Adrenal gland (tissue), 12 donors: ENCODE results near the gene LIAS. TPM values are rescaled to one million over a fixed set of nuclear protein-coding genes. Genes with fewer than 3 reads are reported as not detected.
A peak's percentile ranks its signal among the peaks of the same experiment; 100 is the strongest.

ENCODE experiments used
- DNase-seq, 7 donors: peaks; one replicate each; pipeline ENCODE4 v3.0.0-alpha.2; 2019 to 2020
- H3K27ac ChIP-seq, 5 donors: fragments of 200-600 bp; sonication (generic) in 4 of 5; 1 replicate in 3 of 5; 2 replicates in 2 of 5; pipeline versions ENCODE4 v1.5.1 to v1.8.0; 2016 to 2020; ENCODE audit warnings: mild to moderate bottlenecking in 1 of 5
- H3K27me3 ChIP-seq: fragments of 200-600 bp; 2 replicates; pipeline ENCODE4 v1.8.0; 2021
- H3K36me3 ChIP-seq, 2 donors: fragments of 200-600 bp; replicated peaks in 1 of 2; 1 replicate in 1 of 2; 2 replicates in 1 of 2; pipeline versions ENCODE4 v1.5.1 to v1.8.0; 2018 to 2022
- H3K4me1 ChIP-seq, 2 donors: fragments of 200-600 bp; replicated peaks in 1 of 2; 1 replicate in 1 of 2; 2 replicates in 1 of 2; pipeline versions ENCODE4 v1.5.1 to v1.8.0; 2018 to 2021
- H3K4me3 ChIP-seq, 4 donors: fragments of 200-600 bp; sonication (generic) in 3 of 4; one replicate each; pipeline ENCODE4 v1.5.1; 2016 to 2018
- H3K9me3 ChIP-seq, 3 donors: fragments of 200-600 bp; sonication (generic) in 1 of 3; replicated peaks in 1 of 3; 1 replicate in 2 of 3; 2 replicates in 1 of 3; pipeline versions ENCODE4 v1.5.1 to v1.8.0; 2016 to 2021
- CTCF ChIP-seq, 6 experiments: fragments of 450-650 bp in 4 of 6; fragments of 200-600 bp in 2 of 6; sonication (generic) in 1 of 6; IDR thresholded peaks; 1 replicate in 5 of 6; 2 replicates in 1 of 6; pipeline versions ENCODE4 v1.5.1 to v1.8.0; 2016 to 2021; ENCODE audit warnings: antibody characterized with exemption in 6 of 6, mild to moderate bottlenecking in 2 of 6, moderate library complexity in 1 of 6
- POLR2A ChIP-seq, 2 donors: fragments of 450-650 bp; IDR thresholded peaks; one replicate each; pipeline ENCODE4 v1.6.1; 2017; ENCODE audit warnings: antibody characterized with exemption in 2 of 2, mild to moderate bottlenecking in 2 of 2, moderate library complexity in 1 of 2
- WGBS, 4 donors: extraction: QIAGEN DNeasy Blood & Tissue Kit in 2 of 4; methylation state at CpG; one replicate each; pipeline versions ENCODE4 v1.1.5 to v1.1.7; 2013 to 2017; 5-methylcytosine and 5-hydroxymethylcytosine counted together
- intact Hi-C, 2 donors: fragments of 100-400 bp; cut with DNase I; formaldehyde crosslinking; loops; one replicate each; pipeline versions ENCODE4 v1.14.1 to v1.15.0; 2022 to 2023
- polyA plus RNA-seq, 3 donors: library from polyadenylated mRNA; stranded (reverse); fragments of 200-250 nt in 2 of 3; fragments of 350-450 nt in 1 of 3; fragmentation: Illumina TruSeq in 1 of 3; extraction: RNeasy Lipid Tissue Mini Kit (QIAGEN cat#74804) in 1 of 3; gene quantifications; one replicate each; pipeline ENCODE4 v1.2.3, GENCODE V29; 2013 to 2014
- total RNA-seq, 9 donors: library from RNA; depleted of rRNA in 4 of 9; stranded (reverse); fragments of >200 nt in 4 of 9; fragments of 120-200 nt in 1 of 9; fragmentation: NEBNext Ultra II Directional in 1 of 9; extraction: Animal tissue kit (Norgen Biotek cat#: 25700) in 1 of 9; gene quantifications; one replicate each; pipeline versions ENCODE4 v1.1.0 to v1.2.4, GENCODE V29; 2013 to 2023
- donor health status: healthy with polysubstance abuse.
- donor health status: Bipolar disorder and iron deficiency.
- donor health status: DM: yes; HTN: yes; CAD: no.
- donor health status: DM: no; HTN: no; CAD: no.
- donor health status: DM: no; HTN: no; CAD: no.
- donor health status: DM: yes; HTN: yes; CAD: no.

LIAS gene
- total and polyA plus RNA-seq, 12 donors: 7.0 to 29.6 (median 18.0) TPM

- Histone ChIP-seq H3K9me3 (no peaks in the 10 kb centered on the region), H3K36me3 (peaks cover 0 to 23% of the 10 kb centered on the region in 2 donors), H3K27ac (no peak overlapping the region), H3K4me1 (peaks cover 0 to 13% of the 10 kb centered on the region in 2 donors), H3K4me3 (no peak overlapping the region), H3K27me3 (no peaks in the 10 kb centered on the region)
- DNase-seq: no peak
- 41 to 58% (median 51%) methylated on average over 4 of the region's 4 CpGs for WGBS, 4 donors
- TF ChIP-seq CTCF (IDR thresholded peaks at IDR 0.05) (no peak), POLR2A (IDR thresholded peaks at IDR 0.05) (no peak)
- intact Hi-C loops: loop anchor here in 1 of 2 donors (5.0 kb wide), 1 partner anchor 511 kb away; the partner anchor contains the start of gene PDS5A
Measured at GRCh38 chr4:39466747-39467146, 7.9 kb downstream of the LIAS start.

GRCh38 chr4:39467464-39467863, 8.6 kb downstream of the LIAS start:
- Histone ChIP-seq H3K4me1 (peaks cover 0 to 13% of the 10 kb centered on the region in 2 donors), H3K9me3 (no peaks in the 10 kb centered on the region), H3K27ac (no peak overlapping the region), H3K4me3 (no peak overlapping the region), H3K36me3 (peaks cover 0 to 23% of the 10 kb centered on the region in 2 donors), H3K27me3 (no peaks in the 10 kb centered on the region)
- WGBS, 4 donors: 85 to 91% (median 89%) methylated on average over 4 of the region's 4 CpGs
- DNase-seq: no peak
- intact Hi-C loops: loop anchor here in 1 of 2 donors (5.0 kb wide), 1 partner anchor 510 kb away; the partner anchor contains the start of gene PDS5A
- no peak for TF ChIP-seq POLR2A (IDR thresholded peaks at IDR 0.05)
- no peak for TF ChIP-seq CTCF (IDR thresholded peaks at IDR 0.05)

- peaks cover 0 to 10% of the 10 kb centered on the region in 2 donors for H3K36me3 ChIP-seq
- no peak overlapping the region for H3K4me3 ChIP-seq
- peaks cover 0 to 13% of the 10 kb centered on the region in 2 donors for H3K4me1 ChIP-seq
- 64 to 68% (median 65%) methylated on average over 4 of the region's 4 CpGs for WGBS, 4 donors
- peak; percentile 49 to 84 (median 69) for DNase-seq
- intact Hi-C loops: loop anchor here in 1 of 2 donors (5.0 kb wide), 1 partner anchor 508 kb away; the partner anchor contains the start of gene PDS5A
- peak overlapping the region in 3 of 5 donors; percentile 10 to 66 (median 58) for H3K27ac ChIP-seq
- no peak for TF ChIP-seq POLR2A (IDR thresholded peaks at IDR 0.05)
- TF ChIP-seq CTCF (IDR thresholded peaks at IDR 0.05): peak; percentile 86 to 98 (median 92)
- H3K27me3 ChIP-seq: no peaks in the 10 kb centered on the region
- no peaks in the 10 kb centered on the region for H3K9me3 ChIP-seq
Measured at GRCh38 chr4:39469429-39470077, 10.7 kb downstream of the LIAS start.

- intact Hi-C loops: no loop called here
- H3K9me3 ChIP-seq: no peaks in the 10 kb centered on the region
- 84 to 96% (median 85%) methylated on average over 1 of the region's 1 CpG for WGBS, 4 donors
- H3K27ac ChIP-seq: peak overlapping the region in 1 of 5 donors; percentile 58
- H3K27me3 ChIP-seq: no peaks in the 10 kb centered on the region
- DNase-seq: no peak
- no peak overlapping the region for H3K4me3 ChIP-seq
- TF ChIP-seq POLR2A (IDR thresholded peaks at IDR 0.05): no peak
- no peak for TF ChIP-seq CTCF (IDR thresholded peaks at IDR 0.05)
- H3K4me1 ChIP-seq: peaks cover 0 to 13% of the 10 kb centered on the region in 2 donors
- peaks cover 0 to 4% of the 10 kb centered on the region in 2 donors for H3K36me3 ChIP-seq
Measured at GRCh38 chr4:39470402-39470801, 11.5 kb downstream of the LIAS start.
